COLO668 (cell line): ENCODE results near the gene ATP1A4.

Experiments
- DNase-seq: peaks from one replicate; lab custom pipeline; 2025; ENCODE audit not compliant: unreplicated experiment; lab: John Stamatoyannopoulos, UW

Gene ATP1A4

GRCh38 chr1:160139840-160140239, 11.6 kb upstream of the ATP1A4 start:
- DNase-seq: no peak

GRCh38 chr1:160143695-160144094, 7.7 kb upstream of the ATP1A4 start:
- DNase-seq: no peak

GRCh38 chr1:160144921-160145320, 6.5 kb upstream of the ATP1A4 start:
- DNase-seq: no peak

- DNase-seq: no peak
Measured at GRCh38 chr1:160146107-160146506, 5.3 kb upstream of the ATP1A4 start.

- no peak for DNase-seq
Measured at GRCh38 chr1:160148121-160148520, 3.3 kb upstream of the ATP1A4 start.

GRCh38 chr1:160149233-160149632, 2.2 kb upstream of the ATP1A4 start:
- DNase-seq: no peak

GRCh38 chr1:160149716-160150115, 1.7 kb upstream of the ATP1A4 start:
- DNase-seq: no peak

- no peak for DNase-seq
Measured at GRCh38 chr1:160154790-160155189, 3.4 kb downstream of the ATP1A4 start.

- no peak for DNase-seq
Measured at GRCh38 chr1:160156361-160156760, 5.0 kb downstream of the ATP1A4 start.

GRCh38 chr1:160157174-160157573, 5.8 kb downstream of the ATP1A4 start:
- no peak for DNase-seq

GRCh38 chr1:160158031-160158430, 6.6 kb downstream of the ATP1A4 start:
- no peak for DNase-seq

GRCh38 chr1:160158534-160158933, 7.1 kb downstream of the ATP1A4 start:
- no peak for DNase-seq

- DNase-seq: no peak
Measured at GRCh38 chr1:160159846-160160245, 8.4 kb downstream of the ATP1A4 start.

- no peak for DNase-seq
Measured at GRCh38 chr1:160161965-160162705, 10.7 kb downstream of the ATP1A4 start.

- DNase-seq: no peak
Measured at GRCh38 chr1:160162931-160163330, 11.5 kb downstream of the ATP1A4 start.

GRCh38 chr1:160163615-160164014, 12.2 kb downstream of the ATP1A4 start:
- no peak for DNase-seq

GRCh38 chr1:160164121-160164520, 12.7 kb downstream of the ATP1A4 start:
- no peak for DNase-seq

- DNase-seq: no peak
Measured at GRCh38 chr1:160166166-160166868, 14.9 kb downstream of the ATP1A4 start.

- DNase-seq: no peak
Measured at GRCh38 chr1:160167056-160167455, 15.7 kb downstream of the ATP1A4 start.

- DNase-seq: no peak
Measured at GRCh38 chr1:160167580-160167979, 16.2 kb downstream of the ATP1A4 start.

GRCh38 chr1:160168016-160168415, 16.6 kb downstream of the ATP1A4 start:
- DNase-seq: no peak

GRCh38 chr1:160168609-160169369, 17.4 kb downstream of the ATP1A4 start:
- DNase-seq: no peak
